ENCODE results near the gene PRIMA1.
"Not testable (repeated sequence)": the region's sequence is repeated elsewhere in the genome, so short reads cannot be mapped to it uniquely, and the experiment has no call there.

The PRIMA1 gene, protein sequence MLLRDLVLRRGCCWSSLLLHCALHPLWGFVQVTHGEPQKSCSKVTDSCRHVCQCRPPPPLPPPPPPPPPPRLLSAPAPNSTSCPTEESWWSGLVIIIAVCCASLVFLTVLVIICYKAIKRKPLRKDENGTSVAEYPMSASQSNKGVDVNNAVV

DNA sequence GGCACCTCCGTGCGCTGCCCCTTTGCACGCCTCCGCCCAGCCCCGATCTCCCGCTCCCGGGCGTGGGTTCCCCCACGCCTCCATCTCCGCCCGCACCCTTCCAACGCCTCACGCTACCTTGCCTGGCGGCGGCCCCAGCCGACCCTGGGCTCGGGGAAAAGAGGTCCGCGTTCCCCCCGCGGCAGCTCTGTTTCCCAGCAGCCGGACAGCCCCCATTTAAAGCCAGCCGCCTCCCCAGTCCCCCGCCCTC is at the start of gene PRIMA1:
TSS of gene PRIMA1 (minus strand) at position 193 of the 250 bp plus-strand sequence. CDS start 767 bp downstream, outside the sequence.
- no peak for DNase-seq (ENCODE audit: low spot score)

DNA sequence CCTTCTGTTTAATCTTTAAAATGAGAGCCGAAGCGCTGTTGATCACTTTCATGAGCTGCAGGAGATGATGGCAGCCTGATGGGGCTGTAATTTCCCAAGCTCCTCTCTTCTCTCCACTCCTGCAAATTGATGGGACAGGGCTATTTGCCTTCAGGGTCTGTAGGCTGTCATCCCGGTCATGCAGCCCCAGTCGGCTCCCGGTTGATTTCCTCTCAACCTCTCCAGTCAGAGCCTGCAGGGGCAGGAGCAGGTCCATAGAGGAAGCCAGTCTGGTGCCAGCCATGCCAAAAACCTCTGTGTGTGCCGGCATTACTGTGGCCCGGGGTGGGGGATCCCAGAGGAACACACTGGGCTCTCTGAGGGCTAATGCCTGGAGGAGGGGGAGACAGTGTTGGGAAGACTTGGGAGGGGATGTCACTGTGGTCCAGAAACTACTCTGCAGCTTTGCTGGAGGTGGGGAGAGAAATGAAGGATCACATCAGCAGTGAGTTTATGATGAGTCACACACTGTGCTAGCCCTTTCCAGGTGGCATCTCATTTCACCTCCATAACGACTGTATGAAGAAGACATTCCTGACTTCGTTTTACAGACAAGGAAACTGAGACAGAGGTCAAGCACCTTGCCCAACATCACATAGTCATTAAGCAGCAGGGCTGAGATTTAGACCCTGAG is 46.5 kb upstream of the PRIMA1 start:
- no peak for DNase-seq (ENCODE audit: low spot score)

DNA sequence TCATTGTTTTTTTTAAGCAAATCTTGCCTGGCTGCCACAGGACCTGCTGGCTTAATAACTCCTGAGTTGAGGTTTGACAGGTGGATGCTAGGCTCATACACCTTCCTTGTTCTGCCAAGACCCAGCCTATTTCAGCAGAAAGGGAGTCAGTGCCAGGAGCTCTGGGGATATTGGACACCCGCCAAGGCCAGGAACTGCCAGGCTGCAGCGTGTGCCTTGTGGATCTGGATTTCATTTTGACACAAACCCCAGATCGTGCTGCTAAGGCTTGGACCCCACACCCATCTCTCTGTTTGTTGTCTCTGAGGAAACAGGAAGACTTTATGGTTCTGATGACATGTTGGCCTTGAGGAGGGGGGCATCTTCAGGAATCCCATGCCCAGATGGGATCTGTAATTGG is 44.4 kb upstream of the PRIMA1 start:
- DNase-seq (ENCODE audit: low spot score) = no peak

GRCh38 chr14:93832081-93832480 is 43.8 kb upstream of the PRIMA1 start:
- no peak for DNase-seq (ENCODE audit: low spot score)

- no peak for DNase-seq (ENCODE audit: low spot score)
These were observed 42.6 kb upstream of the PRIMA1 start for GRCh38 chr14:93830753-93831461.

DNA sequence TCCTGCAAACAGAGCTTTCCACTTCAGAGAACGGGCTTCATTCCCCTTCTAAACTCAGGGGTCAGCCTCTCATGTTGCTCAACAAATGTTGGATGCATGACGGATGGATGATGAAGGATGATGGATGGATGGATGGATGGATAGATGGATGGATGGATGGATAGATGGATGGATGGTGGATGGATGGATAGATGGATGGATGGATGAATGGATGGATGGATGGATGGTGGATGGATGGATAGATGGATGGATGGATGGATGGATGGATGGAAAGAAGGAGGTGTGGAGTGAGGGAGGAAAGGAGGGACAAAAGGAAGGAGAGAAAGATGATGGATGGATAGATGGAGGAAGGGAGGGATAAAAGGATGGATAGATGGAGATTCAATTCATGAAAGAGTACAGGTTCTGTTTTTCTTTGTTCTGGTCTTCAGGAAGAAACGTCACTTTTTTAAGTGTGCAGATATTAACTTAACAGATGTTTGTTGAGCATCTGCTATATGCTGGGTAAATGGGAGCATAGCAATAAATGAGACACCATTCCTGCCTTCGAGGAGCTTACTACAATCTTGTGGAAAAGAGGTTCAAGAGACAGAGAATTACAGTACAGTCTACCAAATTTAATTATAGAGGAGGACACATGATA is 41.7 kb upstream of the PRIMA1 start:
- DNase-seq (ENCODE audit: low spot score) = no peak

GRCh38 chr14:93825235-93825553 is 36.9 kb upstream of the PRIMA1 start:
- no peak for DNase-seq (ENCODE audit: low spot score)

- no peak for DNase-seq (ENCODE audit: low spot score)
These were observed 36.4 kb upstream of the PRIMA1 start for GRCh38 chr14:93824518-93825234.

DNA sequence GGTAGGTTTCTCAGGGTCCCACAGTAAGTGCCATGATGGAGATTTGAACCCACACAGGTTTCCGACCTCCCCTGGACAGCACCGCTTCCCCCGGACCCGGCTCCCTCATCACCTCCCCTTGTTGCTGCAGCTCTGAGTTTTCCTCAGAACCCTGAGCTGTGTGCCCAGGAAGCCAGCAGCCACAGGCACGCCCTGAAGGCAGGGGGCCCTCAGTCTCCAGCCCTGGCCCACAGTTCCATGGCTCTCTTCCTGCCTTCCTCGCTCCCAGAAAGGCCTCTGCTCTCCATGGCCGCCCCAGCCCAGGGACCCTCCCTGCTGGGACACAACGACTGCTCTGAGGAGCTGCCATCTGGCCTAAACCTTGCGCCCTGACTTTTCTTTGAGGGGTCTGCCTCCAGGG is 35.8 kb upstream of the PRIMA1 start:
- DNase-seq (ENCODE audit: low spot score) = no peak

- no peak for DNase-seq (ENCODE audit: low spot score)
These were observed 32.8 kb upstream of the PRIMA1 start for GRCh38 chr14:93821051-93821450.

GRCh38 chr14:93818857-93819256 is 30.6 kb upstream of the PRIMA1 start:
- no peak for DNase-seq (ENCODE audit: low spot score)

GRCh38 chr14:93811676-93812075 is 23.4 kb upstream of the PRIMA1 start:
- no peak for DNase-seq (ENCODE audit: low spot score)

- DNase-seq (ENCODE audit: low spot score) = no peak
These were observed 22.7 kb upstream of the PRIMA1 start for GRCh38 chr14:93811020-93811419.

DNA sequence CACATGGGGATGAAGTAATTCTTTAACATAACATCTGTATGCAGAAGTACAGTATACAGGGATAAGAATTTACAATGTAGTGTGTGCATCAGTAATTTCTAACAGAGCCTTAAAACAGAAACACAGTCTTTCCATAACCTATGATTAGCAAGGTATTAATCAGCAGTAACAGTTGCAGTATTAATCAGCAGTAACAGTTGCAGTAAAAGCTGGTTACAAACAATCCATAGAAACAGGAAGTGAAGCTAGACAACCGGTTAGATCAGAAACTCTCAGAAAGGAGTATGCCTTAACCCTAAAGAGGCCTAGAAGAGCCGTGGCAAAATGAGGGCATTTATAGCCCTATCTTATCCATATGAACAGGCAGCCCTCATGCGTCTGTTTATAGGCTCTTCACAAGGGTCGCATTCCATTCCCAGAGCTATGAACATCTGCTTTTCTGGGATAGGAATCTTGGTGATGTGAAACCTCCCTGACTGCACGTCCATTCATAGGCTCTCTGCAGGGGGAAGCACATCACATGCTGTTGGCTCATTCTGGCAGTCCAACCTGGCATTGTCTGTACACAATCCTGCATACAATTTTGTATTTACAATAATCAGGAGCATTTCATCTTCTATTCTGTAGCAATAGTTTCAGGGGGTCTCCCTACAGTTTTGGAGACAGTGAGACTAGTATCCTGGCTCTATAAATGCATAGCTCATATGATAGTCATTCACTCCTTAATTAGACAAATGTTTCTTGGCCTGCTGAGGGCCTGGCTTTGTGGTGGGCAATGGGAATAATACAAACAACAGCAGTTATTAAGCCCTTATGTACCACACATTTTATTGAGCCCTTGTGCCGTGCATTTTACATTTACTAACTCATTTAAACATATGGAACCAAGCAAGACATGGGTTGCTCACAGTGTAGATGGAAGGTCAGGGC is 21.5 kb upstream of the PRIMA1 start:
- not testable (repeated sequence) for DNase-seq (ENCODE audit: low spot score)

- no peak for DNase-seq (ENCODE audit: low spot score)
These were observed 16.4 kb upstream of the PRIMA1 start for GRCh38 chr14:93804654-93805053.

- no peak for DNase-seq (ENCODE audit: low spot score)
These were observed 15.4 kb upstream of the PRIMA1 start for GRCh38 chr14:93803408-93804318.

DNA sequence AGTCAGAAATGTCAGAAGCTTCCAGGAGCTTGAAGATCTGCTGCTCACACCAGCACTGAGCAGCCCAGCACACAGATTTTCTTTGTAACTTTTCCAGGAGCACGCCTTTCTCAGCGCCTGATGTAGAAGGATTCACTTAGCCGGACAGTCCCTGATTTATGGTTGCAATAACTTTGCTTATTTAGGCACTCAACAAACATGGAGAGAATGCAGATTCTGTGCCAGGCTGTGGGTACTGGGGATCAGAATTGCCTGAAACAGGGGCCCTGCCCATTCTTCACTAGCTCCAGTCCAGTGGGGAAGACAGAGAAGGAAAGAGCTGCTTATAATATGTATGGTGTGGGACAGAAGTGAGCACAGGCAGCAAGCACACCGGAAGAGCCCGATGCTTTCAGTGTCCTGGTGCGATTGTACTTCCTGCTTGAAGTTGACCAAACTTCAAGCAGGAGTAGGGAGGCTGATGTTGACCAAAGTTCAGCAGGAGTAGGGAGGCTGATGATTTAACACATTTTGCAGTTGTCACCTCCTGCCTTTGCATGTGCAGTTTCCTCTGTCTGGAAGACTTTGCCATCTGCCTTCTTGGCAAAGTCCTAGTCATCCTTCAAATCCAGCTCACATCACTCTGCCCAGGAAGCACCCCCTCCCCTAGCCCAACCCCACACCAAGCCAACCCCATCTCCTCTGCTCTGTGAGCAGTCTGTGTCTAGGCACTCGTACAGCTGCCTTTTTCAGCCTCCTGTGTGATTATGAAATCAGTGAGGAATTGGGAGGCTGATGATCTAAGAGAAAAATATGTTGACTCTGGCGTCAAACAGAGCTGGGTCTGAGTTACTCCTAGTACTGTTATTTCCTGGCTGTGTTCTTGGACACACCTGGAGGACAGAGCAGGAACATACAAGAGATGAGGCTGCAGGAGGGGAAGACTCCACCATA is 12.0 kb upstream of the PRIMA1 start:
- DNase-seq (ENCODE audit: low spot score) = no peak

DNA sequence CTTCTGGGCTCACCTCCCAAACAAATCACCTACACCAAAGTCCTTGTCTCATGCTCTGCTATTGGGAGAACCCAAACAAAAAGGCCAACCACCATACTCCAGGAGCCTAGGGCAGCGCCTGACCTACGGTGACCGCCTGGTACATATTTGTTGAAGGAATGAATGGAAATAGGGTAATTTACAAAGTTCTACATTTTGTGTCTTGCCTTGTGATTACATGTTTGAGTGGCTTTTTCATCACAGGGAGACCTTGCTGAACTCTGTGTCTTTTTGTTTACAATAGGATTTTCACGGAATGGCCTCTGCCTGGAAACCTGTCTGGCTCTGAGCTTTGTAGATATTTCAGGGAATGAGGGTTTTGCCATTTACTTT is 11.3 kb upstream of the PRIMA1 start:
- no peak for DNase-seq (ENCODE audit: low spot score)

DNA sequence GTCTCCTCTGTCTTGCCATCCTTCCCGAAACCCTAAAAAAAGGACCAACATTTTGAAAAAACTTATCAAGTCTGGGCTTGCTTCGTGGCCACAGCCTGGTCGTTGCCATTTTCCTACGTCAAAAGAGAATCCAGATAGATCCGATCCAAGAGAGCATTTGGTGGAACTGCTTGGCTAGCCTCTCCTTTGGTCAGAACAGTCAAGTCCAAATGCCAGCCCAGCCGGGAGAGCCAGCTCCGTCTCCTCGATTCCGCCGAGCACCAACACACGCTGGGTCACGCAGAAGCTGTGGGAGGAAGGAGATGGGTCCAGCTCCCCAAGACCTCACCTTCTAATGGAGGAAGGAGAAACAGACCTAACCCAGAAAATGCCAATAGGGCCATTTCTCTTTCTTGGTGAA is 9.3 kb upstream of the PRIMA1 start:
- DNase-seq (ENCODE audit: low spot score) = no peak

DNA sequence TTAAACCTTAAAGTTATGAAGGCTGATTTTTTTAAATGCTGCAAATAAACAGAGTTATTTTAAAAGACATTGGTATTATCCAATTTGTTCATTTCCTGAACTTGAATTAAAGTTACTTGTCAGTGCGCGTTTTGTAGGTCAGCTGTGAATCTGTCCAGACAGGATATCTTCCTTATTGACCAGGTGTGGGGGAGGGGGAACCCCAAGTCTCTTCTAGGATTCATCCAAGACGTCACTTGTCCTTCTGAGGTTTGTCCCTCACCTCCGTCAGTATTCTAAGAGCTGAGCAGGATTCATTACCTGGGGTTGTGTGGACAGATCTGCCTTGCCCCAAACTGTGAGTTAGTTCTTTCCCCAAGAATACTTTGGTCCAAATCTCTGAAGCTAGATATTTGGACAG is 8.8 kb upstream of the PRIMA1 start:
- no peak for DNase-seq (ENCODE audit: low spot score)

Measured in AG08395 (cell line).